ENCODE data around the gene IGFL1. TPM values are rescaled to one million over a fixed set of nuclear protein-coding genes. Genes with fewer than 3 reads are reported as not detected.
"Not testable (repeated sequence)": the region's sequence is repeated elsewhere in the genome, so short reads cannot be mapped to it uniquely, and the experiment has no call there.

Gene IGFL1
- total and polyA plus RNA-seq, 11 donors = not detected

DNA sequence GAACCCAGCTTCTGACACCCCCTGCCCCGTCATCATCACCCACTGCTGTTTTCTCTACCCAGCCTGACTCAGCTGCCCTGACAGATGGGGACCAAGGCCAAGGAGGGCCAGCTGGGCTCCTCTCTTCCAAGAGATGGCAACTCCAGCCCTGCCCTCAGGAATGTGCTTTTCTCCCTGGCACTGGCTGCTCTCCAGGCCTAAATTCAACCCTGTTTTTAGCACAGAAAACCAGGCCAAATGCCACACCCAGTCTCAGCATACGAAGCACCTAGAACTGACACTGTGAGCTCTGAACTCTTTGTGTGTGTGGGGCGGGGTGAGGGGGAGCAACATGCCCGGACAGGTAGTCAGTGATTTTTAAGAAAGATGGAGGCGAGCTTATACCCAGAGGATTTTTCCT lies 23.4 kb upstream of the IGFL1 start:
- H3K27ac ChIP-seq = no peak overlapping the region
- intact Hi-C loops (cut with DNase I) = no loop called here
- ATAC-seq (peak; percentile 74 to 94 (median 80)), DNase-seq (peak in 3 of 5 donors; percentile 32 to 51 (median 39))
- H3K9me3 ChIP-seq = no peaks in the 10 kb centered on the region
- TF ChIP-seq CTCF (IDR thresholded peaks at IDR 0.05) (no peak), POLR2A (IDR thresholded peaks at IDR 0.05) (no peak)
- peaks cover 0 to 3% (median 0%) of the 10 kb centered on the region in 9 donors for H3K27me3 ChIP-seq
- WGBS, 4 donors = 49 to 62% (median 57%) methylated on average over 5 of the region's 5 CpGs
- H3K4me3 ChIP-seq = no peak overlapping the region
- H3K4me1 ChIP-seq = peaks cover 0 to 16% (median 4%) of the 10 kb centered on the region in 12 donors
- no peaks in the 10 kb centered on the region for H3K36me3 ChIP-seq

DNA sequence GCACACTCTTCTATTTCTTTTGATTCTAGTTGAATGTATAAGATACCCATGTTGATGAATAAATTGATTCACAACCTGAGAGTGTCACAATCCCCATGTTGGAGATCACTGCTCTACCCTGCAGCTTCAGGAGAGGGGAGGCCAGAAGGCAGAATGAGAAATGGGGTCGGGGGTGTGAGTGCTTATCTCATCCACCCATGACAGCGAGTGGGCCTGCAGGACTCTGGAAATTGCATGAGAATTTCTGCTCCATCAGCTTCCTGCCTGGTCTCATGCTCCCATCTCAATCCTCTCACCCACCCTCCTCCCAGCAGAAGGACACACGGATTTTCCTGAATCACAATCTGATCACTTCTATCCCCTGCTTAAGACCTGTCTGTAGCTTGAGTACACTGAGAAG lies 22.9 kb upstream of the IGFL1 start:
- Histone ChIP-seq H3K4me3 (no peak overlapping the region), H3K36me3 (no peaks in the 10 kb centered on the region), H3K27ac (no peak overlapping the region), H3K9me3 (no peaks in the 10 kb centered on the region), H3K4me1 (peaks cover 0 to 20% (median 8%) of the 10 kb centered on the region in 12 donors), H3K27me3 (peaks cover 0 to 3% (median 0%) of the 10 kb centered on the region in 9 donors)
- WGBS, 4 donors = 61 to 75% (median 70%) methylated on average over 3 of the region's 3 CpGs
- intact Hi-C loops (cut with DNase I) = no loop called here
- ATAC-seq (no peak), DNase-seq (no peak)
- TF ChIP-seq POLR2A (IDR thresholded peaks at IDR 0.05) = no peak
- no peak for TF ChIP-seq CTCF (IDR thresholded peaks at IDR 0.05)

- not testable (repeated sequence) for H3K27me3 ChIP-seq
Observed at GRCh38 chr19:46207858-46208257, 21.7 kb upstream of the IGFL1 start.

GRCh38 chr19:46209051-46209450 lies 20.5 kb upstream of the IGFL1 start:
- Histone ChIP-seq H3K9me3 (no peaks in the 10 kb centered on the region), H3K27me3 (no peaks in the 10 kb centered on the region), H3K4me3 (no peak overlapping the region), H3K36me3 (no peaks in the 10 kb centered on the region), H3K27ac (no peak overlapping the region), H3K4me1 (peaks cover 0 to 20% (median 9%) of the 10 kb centered on the region in 12 donors)
- ATAC-seq = no peak
- DNase-seq = no peak
- no peak for TF ChIP-seq POLR2A (IDR thresholded peaks at IDR 0.05)
- TF ChIP-seq CTCF (IDR thresholded peaks at IDR 0.05) = no peak
- WGBS, 4 donors = 71 to 78% (median 76%) methylated on average over 3 of the region's 3 CpGs
- intact Hi-C loops (cut with DNase I) = no loop called here

More at GRCh38 chr19:46207858-46208257, 21.7 kb upstream of the IGFL1 start:
- ATAC-seq; H3K4me3 ChIP-seq; intact Hi-C loops (cut with DNase I); H3K36me3 ChIP-seq; H3K27ac ChIP-seq; DNase-seq; H3K9me3 ChIP-seq: not testable (repeated sequence)
- H3K4me1 ChIP-seq = peaks cover 0 to 20% (median 9%) of the 10 kb centered on the region in 12 donors
- WGBS, 4 donors = 80 to 94% (median 86%) methylated on average over 5 to 8 of the region's 8 CpGs

GRCh38 chr19:46209472-46209871 lies 20.1 kb upstream of the IGFL1 start:
- no peak for ATAC-seq
- DNase-seq = no peak
- 65 to 81% (median 76%) methylated on average over 1 of the region's 1 CpG for WGBS, 4 donors
- no peak for TF ChIP-seq POLR2A (IDR thresholded peaks at IDR 0.05)
- TF ChIP-seq CTCF (IDR thresholded peaks at IDR 0.05) = no peak
- Histone ChIP-seq H3K27ac (no peak overlapping the region), H3K4me1 (peaks cover 0 to 20% (median 9%) of the 10 kb centered on the region in 12 donors), H3K9me3 (no peaks in the 10 kb centered on the region), H3K36me3 (no peaks in the 10 kb centered on the region), H3K27me3 (no peaks in the 10 kb centered on the region), H3K4me3 (no peak overlapping the region)
- intact Hi-C loops (cut with DNase I) = no loop called here

Measured in heart left ventricle (tissue), 16 donors.